ENCODE results near the gene TRIP6.

TRIP6 gene

GRCh38 chr7:100874577-100875355 lies 7.6 kb downstream of the TRIP6 start, which contains the start of gene SRRT:
Gene SRRT, plus strand, starts transcription at chr7:100875103. Its CDS starts 488 bp downstream, at chr7:100875591.
- H3K4me3 ChIP-seq (replicated peaks in 1 of 2; ENCODE audit: low read depth in 2 of 2, low read length in 2 of 2), result peak within 1 kb of the TSS; percentile 89 to 95
- TF ChIP-seq CTCF (IDR thresholded peaks at IDR 0.05; ENCODE audit: low read depth, low read length), result peak; percentile 44
- peak; percentile 99 for DNase-seq (ENCODE audit: low read depth in 2 of 2)

- DNase-seq (ENCODE audit: low read depth in 2 of 2), result no peak
- peak overlapping the region; percentile 89 to 95 for H3K4me3 ChIP-seq (replicated peaks in 1 of 2; ENCODE audit: low read depth in 2 of 2, low read length in 2 of 2)
- TF ChIP-seq CTCF (IDR thresholded peaks at IDR 0.05; ENCODE audit: low read depth, low read length), result no peak
Measured at GRCh38 chr7:100875356-100875751, 8.2 kb downstream of the TRIP6 start.

GRCh38 chr7:100878013-100878412 lies 10.8 kb downstream of the TRIP6 start:
- no peak overlapping the region for H3K4me3 ChIP-seq (replicated peaks in 1 of 2; ENCODE audit: low read depth in 2 of 2, low read length in 2 of 2)
- TF ChIP-seq CTCF (IDR thresholded peaks at IDR 0.05; ENCODE audit: low read depth, low read length), result no peak
- no peak for DNase-seq (ENCODE audit: low read depth in 2 of 2)

GRCh38 chr7:100878685-100879084 lies 11.5 kb downstream of the TRIP6 start:
- DNase-seq (ENCODE audit: low read depth in 2 of 2), result no peak
- H3K4me3 ChIP-seq (replicated peaks in 1 of 2; ENCODE audit: low read depth in 2 of 2, low read length in 2 of 2), result no peak overlapping the region
- no peak for TF ChIP-seq CTCF (IDR thresholded peaks at IDR 0.05; ENCODE audit: low read depth, low read length)

- H3K4me3 ChIP-seq (replicated peaks in 1 of 2; ENCODE audit: low read depth in 2 of 2, low read length in 2 of 2), result no peak overlapping the region
- no peak for TF ChIP-seq CTCF (IDR thresholded peaks at IDR 0.05; ENCODE audit: low read depth, low read length)
- DNase-seq (ENCODE audit: low read depth in 2 of 2), result no peak
Measured at GRCh38 chr7:100879685-100880261, 12.6 kb downstream of the TRIP6 start.

- no peak for DNase-seq (ENCODE audit: low read depth in 2 of 2)
- H3K4me3 ChIP-seq (replicated peaks in 1 of 2; ENCODE audit: low read depth in 2 of 2, low read length in 2 of 2), result no peak overlapping the region
- TF ChIP-seq CTCF (IDR thresholded peaks at IDR 0.05; ENCODE audit: low read depth, low read length), result no peak
Measured at GRCh38 chr7:100880645-100881044, 13.5 kb downstream of the TRIP6 start.

All from cardiac fibroblast (primary cell).